K562 (cell line): ENCODE results near the gene PDHX. TPM values are rescaled to one million over a fixed set of nuclear protein-coding genes. Genes with fewer than 3 reads are reported as not detected.

ENCODE experiments used
- ATAC-seq: fragments of 200-7000 bp; cut with Tn5 transposase; 3 replicates; pipeline ENCODE4 v1.9.1; 2020; ENCODE audit warnings: moderate library complexity
- BruUV-seq: library from RNA; stranded (reverse); fragments of 400-500 nt; replicated peaks from 2 replicates; lab custom pipeline; 2021; lab: Mats Ljungman, UMichigan
- CTCF ChIA-PET: fragments of 300-600 bp; formaldehyde crosslinking; extraction: SDS; loops from one replicate; lab custom pipeline; 2021; ENCODE audit warnings: low intra/inter-chr PET ratio; lab: Yijun Ruan, JAX
- POLR2A ChIA-PET: fragments of 300-600, 350-650 bp; sonication (Branson Sonifier 250); formaldehyde crosslinking; extraction: SDS; loops from one replicate; lab custom pipeline; 2021; ENCODE audit warnings: antibody characterized with exemption, inconsistent platforms; lab: Yijun Ruan, JAX
- DNase-seq, 4 experiments: peaks; one replicate each; pipeline versions ENCODE4 v3.0.0 to v3.0.0-alpha.2; 2011 to 2018; ENCODE audit warnings: low spot score in 3 of 4, mixed read lengths in 3 of 4; ENCODE audit errors: extremely low read depth in 1 of 4
- FAIRE-seq: peaks from 2 replicates; lab custom pipeline; 2011; peaks lifted over from hg19 to GRCh38; lab: Jason Lieb, UNC
- H2AFZ ChIP-seq: 2 replicates; pipeline ENCODE4 v1.6.0; 2011; ENCODE audit warnings: low read depth, low read length, control low read depth, inconsistent platforms
- H3K27ac ChIP-seq: fragments of 200-600 bp; 3 replicates; pipeline ENCODE4 v1.8.0; 2011; ENCODE audit warnings: low read depth, mild to moderate bottlenecking, control low read depth, inconsistent platforms, low read length, moderate library complexity, mixed read lengths; ENCODE audit errors: extremely low read depth
- H3K27me3 ChIP-seq, 2 experiments: fragments of 300-600 bp in 1 of 2; 2 replicates in 1 of 2; 3 replicates in 1 of 2; pipeline versions ENCODE4 v1.6.0 to v1.8.0; 2011; ENCODE audit warnings: inconsistent platforms in 2 of 2, low read length in 2 of 2, mild to moderate bottlenecking in 1 of 2, mixed read lengths in 1 of 2, moderate library complexity in 1 of 2; ENCODE audit not compliant: control insufficient read depth in 2 of 2, insufficient read depth in 2 of 2
- H3K36me3 ChIP-seq: fragments of 300-600 bp; 3 replicates; pipeline ENCODE4 v1.8.0; 2011; ENCODE audit warnings: mild to moderate bottlenecking, low read length, inconsistent platforms; ENCODE audit not compliant: control insufficient read depth, insufficient read depth
- H3K4me1 ChIP-seq, 2 experiments: fragments of 200-600 bp in 1 of 2; replicated peaks in 1 of 2; 2 replicates in 1 of 2; 3 replicates in 1 of 2; pipeline versions ENCODE4 v1.5.1 to v1.8.0; 2011; ENCODE audit warnings: inconsistent platforms in 2 of 2, low read length in 2 of 2, mild to moderate bottlenecking in 1 of 2, mixed read lengths in 1 of 2, moderate library complexity in 1 of 2; ENCODE audit not compliant: control insufficient read depth in 2 of 2, insufficient read depth in 2 of 2
- H3K4me2 ChIP-seq: 2 replicates; pipeline ENCODE4 v1.6.1; 2011; ENCODE audit warnings: low read length, control low read depth, inconsistent platforms, mixed read lengths; ENCODE audit not compliant: insufficient read depth
- H3K4me3 ChIP-seq: fragments of 200-600 bp; sonication (generic), shearing (Covaris generic); 2 replicates; pipeline ENCODE4 v1.5.1; 2016; ENCODE audit warnings: control low read depth, inconsistent platforms
- H3K79me2 ChIP-seq: fragments of 200-600 bp; 3 replicates; pipeline ENCODE4 v1.8.0; 2011; ENCODE audit warnings: low read length, inconsistent platforms; ENCODE audit not compliant: control insufficient read depth, insufficient read depth
- H3K9ac ChIP-seq, 2 experiments: 2 replicates each; pipeline versions ENCODE4 v1.6.0 to v1.6.1; 2011; ENCODE audit warnings: low read depth in 2 of 2, low read length in 2 of 2, control low read depth in 1 of 2, inconsistent platforms in 1 of 2, mild to moderate bottlenecking in 1 of 2, mixed read lengths in 1 of 2; ENCODE audit not compliant: insufficient read depth in 1 of 2
- H3K9me1 ChIP-seq: one replicate; pipeline ENCODE4 v1.6.0; 2011; ENCODE audit warnings: inconsistent platforms, mild to moderate bottlenecking, low read length, moderate library complexity; ENCODE audit not compliant: control insufficient read depth, insufficient read depth
- H3K9me3 ChIP-seq: replicated peaks from 2 replicates; pipeline ENCODE4 v1.5.1; 2011; ENCODE audit warnings: low read depth, low read length, inconsistent platforms; ENCODE audit not compliant: control insufficient read depth, insufficient read depth
- H4K20me1 ChIP-seq: replicated peaks from 2 replicates; pipeline ENCODE4 v1.6.1; 2011; ENCODE audit warnings: low read length, inconsistent platforms, mixed read lengths; ENCODE audit not compliant: control insufficient read depth, insufficient read depth
- CBFA2T3 ChIP-seq: fragments of 450-650 bp; IDR thresholded peaks from 2 replicates; pipeline ENCODE4 v1.6.1; 2017
- CREB3L1 ChIP-seq: fragments of 450-650 bp; IDR thresholded peaks from 2 replicates; pipeline ENCODE4 v1.6.1; 2014; ENCODE audit warnings: low read depth, mild to moderate bottlenecking, moderate library complexity, borderline replicate concordance
- CREB5 ChIP-seq: fragments of 250-450 bp; sonication (Bioruptor Pico); IDR thresholded peaks from 2 replicates; pipeline ENCODE4 v1.5.0; 2020; ENCODE audit warnings: mild to moderate bottlenecking
- CREM ChIP-seq: IDR thresholded peaks from 2 replicates; pipeline ENCODE4 v1.6.1; 2014; ENCODE audit warnings: antibody characterized with exemption, low read depth
- CTCFL ChIP-seq: IDR thresholded peaks from 2 replicates; pipeline ENCODE4 v1.6.1; 2011; ENCODE audit warnings: borderline replicate concordance, low read depth, mild to moderate bottlenecking, moderate library complexity, low read length; ENCODE audit not compliant: insufficient read depth, poor library complexity, severe bottlenecking
- ETV5 ChIP-seq: sonication (generic); formaldehyde crosslinking; IDR thresholded peaks from 2 replicates; pipeline ENCODE4 v1.4.0; 2020; ENCODE audit warnings: low read depth, mild to moderate bottlenecking, missing genetic modification reagents
- HDAC2 ChIP-seq: fragments of 450-650 bp; IDR thresholded peaks from 2 replicates; pipeline ENCODE4 v1.6.1; 2016; ENCODE audit warnings: mild to moderate bottlenecking
- HMBOX1 ChIP-seq: sonication (generic); IDR thresholded peaks from 2 replicates; pipeline ENCODE4 v1.6.1; 2016
- JUN ChIP-seq, 2 experiments: sonication (generic) in 1 of 2; formaldehyde crosslinking in 1 of 2; IDR thresholded peaks; 2 replicates each; pipeline versions ENCODE4 v1.6.1 to v1.8.0; 2012 to 2022; ENCODE audit warnings: borderline replicate concordance in 2 of 2, mild to moderate bottlenecking in 2 of 2, improper control_type of control experiment in 1 of 2, low read depth in 1 of 2, low read length in 1 of 2, missing genetic modification reagents in 1 of 2
- MAX ChIP-seq: sonication (generic); formaldehyde crosslinking; IDR thresholded peaks from 2 replicates; pipeline ENCODE4 v1.9.0; 2022; ENCODE audit warnings: mild to moderate bottlenecking, missing genetic modification reagents
- MEIS2 ChIP-seq: fragments of 450-650 bp; IDR thresholded peaks from 2 replicates; pipeline ENCODE4 v1.6.1; 2014; ENCODE audit warnings: mild to moderate bottlenecking; ENCODE audit not compliant: partially characterized antibody
- NFIC ChIP-seq: fragments of 450-650 bp; IDR thresholded peaks from 2 replicates; pipeline ENCODE4 v1.6.1; 2017; ENCODE audit warnings: mild to moderate bottlenecking, inconsistent platforms
- NUFIP1 ChIP-seq: fragments of 450-650 bp; IDR thresholded peaks from 2 replicates; pipeline ENCODE4 v1.6.1; 2018; ENCODE audit not compliant: partially characterized antibody
- SMARCC2 ChIP-seq: fragments of 450-650 bp; IDR thresholded peaks from 2 replicates; pipeline ENCODE4 v1.6.1; 2017; ENCODE audit warnings: antibody characterized with exemption, moderate library complexity, mild to moderate bottlenecking, low read depth
- TAF9B ChIP-seq: fragments of 450-650 bp; IDR thresholded peaks from 2 replicates; pipeline ENCODE4 v1.6.1; 2018; ENCODE audit warnings: mild to moderate bottlenecking; ENCODE audit not compliant: partially characterized antibody
- WGBS: fragments of 100-300 bp; shearing (Covaris generic); methylation state at CpG from one replicate; pipeline ENCODE4 v1.1.6; 2016; ENCODE audit warnings: low coverage, mixed read lengths; ENCODE audit not compliant: insufficient coverage; ENCODE audit errors: missing lambda C conversion rate; 5-methylcytosine and 5-hydroxymethylcytosine counted together
- in situ Hi-C: fragments of 300-500 bp; cut with MboI; formaldehyde crosslinking; loops from 4 replicates; pipeline ENCODE4 v1.15.0; 2018; ENCODE audit warnings: inconsistent platforms, mixed read lengths
- intact Hi-C: fragments of 100-400 bp; cut with micrococcal nuclease; formaldehyde crosslinking; loops from 2 replicates; pipeline ENCODE4 v1.14.2; 2022
- polyA plus RNA-seq, 8 experiments: library from polyadenylated mRNA; depleted of rRNA in 4 of 8; stranded (reverse) in 5 of 8; unstranded in 3 of 8; fragments of >200 nt; fragmentation: Nextera tagmentation in 2 of 8; fragmentation: Illumina TruSeq in 1 of 8; extraction: Ambion mirVana in 2 of 8; extraction: Trizol in 1 of 8; gene quantifications; 2 replicates each; pipeline versions ENCODE4 v1.2.1 to v1.2.3, GENCODE V29; 2011 to 2014; ENCODE audit warnings: inconsistent platforms in 1 of 8, missing spikeins in 1 of 8
- total RNA-seq, 7 experiments: library from RNA; depleted of rRNA in 6 of 7; stranded (reverse); fragments of >200 nt in 6 of 7; fragmentation: Illumina TruSeq in 2 of 7; extraction: Trizol in 2 of 7; gene quantifications; 2 replicates each; pipeline versions ENCODE4 v1.2.1 to v1.2.3, GENCODE V29; 2011 to 2021; ENCODE audit warnings: low replicate concordance in 1 of 7

PDHX gene
- total and polyA plus RNA-seq, 9 of the 15 experiments (the other 6 are each of a cell fraction or from before 2014, with no cell fraction given) = 20.8 to 43.5 (median 31.2) TPM

GRCh38 chr11:35030716-35031213 lies 114.3 kb downstream of the PDHX start:
- Histone ChIP-seq H3K4me2 (peak overlapping the region; percentile 61), H3K79me2 (no peaks in the 10 kb centered on the region), H3K4me3 (no peak overlapping the region; the same call in 1 of the 2 replicates), H3K36me3 (no peaks in the 10 kb centered on the region), H3K27me3 (no peaks in the 10 kb centered on the region), H3K9ac (peak overlapping the region in 1 of 2 experiments; percentile 55; a peak in 2 of 4 replicates), H4K20me1 (no peaks in the 10 kb centered on the region), H3K9me1 (no peaks in the 10 kb centered on the region), H3K9me3 (no peaks in the 10 kb centered on the region), H3K27ac (peak overlapping the region; percentile 81), H2AFZ (peak overlapping the region; percentile 54), H3K4me1 (peaks cover 8 to 49% of the 10 kb centered on the region in 2 experiments)
- ChIA-PET CTCF (no interaction called here), POLR2A (interaction anchor here (0.6 to 1.4 kb wide), 4 partner anchors 9 to 394 kb away, joined by 3 to 8 read pairs (median 4); no protein-coding TSS in a partner anchor)
- WGBS = 2% methylated on average over 11 of the region's 11 CpGs
- in situ Hi-C loops (no loop called here), intact Hi-C loops (loop anchor here (5.0 kb wide), 1 partner anchor 42 kb away; no protein-coding TSS in a partner anchor)
- ATAC-seq = peak; percentile 95
- FAIRE-seq = peak; percentile 97
- BruUV-seq = no TSS peak
- peak; percentile 54 to 91 (median 69) for DNase-seq
- TF ChIP-seq HMBOX1 (peak; percentile 77), MEIS2 (peak; percentile 94), CBFA2T3 (peak; percentile 81), NFIC (peak; percentile 35; the same call in 1 of the 2 replicates), NUFIP1 (no peak), JUN (IDR thresholded peaks at IDR 0.05; ENCODE audit: borderline replicate concordance, low read depth, low read length) (peak; percentile 98), JUN (CRISPR knock-in tag; IDR thresholded peaks at IDR 0.05; ENCODE audit: borderline replicate concordance) (peak; percentile 80; the same call in 1 of the 2 replicates), CTCFL (no peak), CREB3L1 (no peak; the same call in 1 of the 2 replicates), TAF9B (peak; percentile 52), SMARCC2 (peak; percentile 69), ETV5 (CRISPR knock-in tag) (peak; percentile 17; the same call in 1 of the 2 replicates), HDAC2 (peak; percentile 71; the same call in 1 of the 2 replicates), CREB5 (no peak), MAX (CRISPR knock-in tag) (peak; percentile 24; the same call in 1 of the 2 replicates), CREM (peak; percentile 91)
